HepG2 (cell line): ENCODE results near the gene NFKB2. TPM values are rescaled to one million over a fixed set of nuclear protein-coding genes. Genes with fewer than 3 reads are reported as not detected.

ENCODE experiments used
- ATRX ChIP-seq: sonication (generic); formaldehyde crosslinking; IDR thresholded peaks from 2 replicates; pipeline ENCODE4 v1.4.0; 2020; ENCODE audit warnings: missing genetic modification reagents, borderline replicate concordance
- HNF1B ChIP-seq: sonication (generic); formaldehyde crosslinking; IDR thresholded peaks from 2 replicates; pipeline ENCODE4 v1.5.1; 2020; ENCODE audit warnings: mild to moderate bottlenecking, moderate library complexity, missing genetic modification reagents
- KDM2A ChIP-seq: sonication (generic); formaldehyde crosslinking; IDR thresholded peaks from 2 replicates; pipeline ENCODE4 v1.4.0; 2020; ENCODE audit warnings: low read depth, missing genetic modification reagents, borderline replicate concordance
- NFIB ChIP-seq: sonication (generic); formaldehyde crosslinking; IDR thresholded peaks from 2 replicates; pipeline ENCODE4 v1.9.0; 2021; ENCODE audit warnings: missing genetic modification reagents, mild to moderate bottlenecking, borderline replicate concordance
- NFKB2 ChIP-seq: sonication (generic); formaldehyde crosslinking; IDR thresholded peaks from 2 replicates; pipeline ENCODE4 v1.4.0; 2020; ENCODE audit warnings: missing genetic modification reagents, borderline replicate concordance
- PAF1 ChIP-seq: IDR thresholded peaks from 2 replicates; pipeline ENCODE4 v1.6.1; 2016; ENCODE audit warnings: missing genetic modification reagents, missing compliant biosample characterization
- PAWR ChIP-seq: sonication (generic); formaldehyde crosslinking; IDR thresholded peaks from 2 replicates; pipeline ENCODE4 v1.4.0; 2020; ENCODE audit warnings: missing genetic modification reagents, mild to moderate bottlenecking, borderline replicate concordance
- PAX8 ChIP-seq: sonication (generic); formaldehyde crosslinking; IDR thresholded peaks from 2 replicates; pipeline ENCODE4 v1.8.0; 2022; ENCODE audit warnings: mild to moderate bottlenecking, missing genetic modification reagents, borderline replicate concordance
- POGZ ChIP-seq: sonication (generic); formaldehyde crosslinking; IDR thresholded peaks from 2 replicates; pipeline ENCODE4 v1.4.0; 2020; ENCODE audit warnings: mild to moderate bottlenecking, missing genetic modification reagents
- SIN3B ChIP-seq: fragments of 150-350 bp; IDR thresholded peaks from 2 replicates; pipeline ENCODE4 v1.6.1; 2014; ENCODE audit warnings: low read length
- SP5 ChIP-seq: IDR thresholded peaks from 2 replicates; pipeline ENCODE4 v1.6.1; 2016; ENCODE audit warnings: low read depth, borderline replicate concordance
- TAF1 ChIP-seq: sonication (generic); formaldehyde crosslinking; IDR thresholded peaks from 2 replicates; pipeline ENCODE4 v1.4.0; 2020; ENCODE audit warnings: missing genetic modification reagents
- ZNF276 ChIP-seq: sonication (generic); formaldehyde crosslinking; IDR thresholded peaks from 2 replicates; pipeline ENCODE4 v1.4.0; 2020; ENCODE audit warnings: mild to moderate bottlenecking, low read depth, missing genetic modification reagents
- ZNF292 ChIP-seq: sonication (generic); formaldehyde crosslinking; IDR thresholded peaks from 2 replicates; pipeline ENCODE4 v1.8.1; 2022; ENCODE audit warnings: mild to moderate bottlenecking, low read depth, missing genetic modification reagents, borderline replicate concordance
- ZNF354B ChIP-seq: sonication (generic); formaldehyde crosslinking; IDR thresholded peaks from 2 replicates; pipeline ENCODE4 v1.8.0; 2022; ENCODE audit warnings: mild to moderate bottlenecking, missing genetic modification reagents
- polyA plus RNA-seq, 8 experiments: library from polyadenylated mRNA; depleted of rRNA in 3 of 8; stranded (reverse) in 7 of 8; unstranded in 1 of 8; fragments of >200 nt; fragmentation: Illumina TruSeq in 4 of 8; extraction: Trizol in 4 of 8; gene quantifications; 2 replicates each; pipeline versions ENCODE4 v1.2.1 to v1.2.3, GENCODE V29; 2011 to 2016; ENCODE audit warnings: low read depth in 4 of 8, missing spikeins in 1 of 8, mixed read lengths in 1 of 8; ENCODE audit not compliant: insufficient read depth in 1 of 8
- total RNA-seq, 5 experiments: library from RNA; depleted of rRNA; stranded (reverse); fragments of >200 nt; fragmentation: Illumina TruSeq; extraction: Trizol; gene quantifications; 2 replicates each; pipeline ENCODE4 v1.2.3, GENCODE V29; 2016; ENCODE audit warnings: low read depth in 1 of 5
- TF ChIP-seq, protein P1 (sequence below): sonication (generic); formaldehyde crosslinking; IDR thresholded peaks from 2 replicates; pipeline ENCODE4 v1.4.0; 2020; ENCODE audit warnings: missing genetic modification reagents, borderline replicate concordance
- TF ChIP-seq, protein P2 (sequence below): sonication (generic); formaldehyde crosslinking; conservative IDR thresholded peaks from 2 replicates; pipeline ENCODE4 v1.4.0; 2020; ENCODE audit warnings: mild to moderate bottlenecking, missing genetic modification reagents, moderate library complexity

The NFKB2 gene
- total and polyA plus RNA-seq, 2 of the 13 experiments (the other 11 are each of a cell fraction or from before 2014, with no cell fraction given), result 7.7 to 12.5 TPM

GRCh38 chr10:102395400-102396316, at the start of gene NFKB2 (continued):
- TF ChIP-seq HNF1B (CRISPR knock-in tag) (peak; percentile 33; the same call in 1 of the 2 replicates), POGZ (CRISPR knock-in tag) (0 out of 2 replicates have a peak, but pooled peaks have one; percentile 33), SIN3B (no peak), NFKB2 (no peak), ZNF354B (no peak), PAF1 (CRISPR knock-in tag) (no peak), SP5 (CRISPR knock-in tag) (peak; percentile 43; the same call in 1 of the 2 replicates), PAX8 (CRISPR knock-in tag) (no peak), NFIB (no peak), ATRX (no peak), ZNF276 (no peak; the same call in 1 of the 2 replicates), KDM2A (CRISPR knock-in tag) (peak; percentile 48), ZNF292 (no peak; the same call in 1 of the 2 replicates), TAF1 (CRISPR knock-in tag) (0 out of 2 replicates have a peak, but pooled peaks have one; percentile 20), PAWR (CRISPR knock-in tag) (no peak)
- TF ChIP-seq, protein P1, sequence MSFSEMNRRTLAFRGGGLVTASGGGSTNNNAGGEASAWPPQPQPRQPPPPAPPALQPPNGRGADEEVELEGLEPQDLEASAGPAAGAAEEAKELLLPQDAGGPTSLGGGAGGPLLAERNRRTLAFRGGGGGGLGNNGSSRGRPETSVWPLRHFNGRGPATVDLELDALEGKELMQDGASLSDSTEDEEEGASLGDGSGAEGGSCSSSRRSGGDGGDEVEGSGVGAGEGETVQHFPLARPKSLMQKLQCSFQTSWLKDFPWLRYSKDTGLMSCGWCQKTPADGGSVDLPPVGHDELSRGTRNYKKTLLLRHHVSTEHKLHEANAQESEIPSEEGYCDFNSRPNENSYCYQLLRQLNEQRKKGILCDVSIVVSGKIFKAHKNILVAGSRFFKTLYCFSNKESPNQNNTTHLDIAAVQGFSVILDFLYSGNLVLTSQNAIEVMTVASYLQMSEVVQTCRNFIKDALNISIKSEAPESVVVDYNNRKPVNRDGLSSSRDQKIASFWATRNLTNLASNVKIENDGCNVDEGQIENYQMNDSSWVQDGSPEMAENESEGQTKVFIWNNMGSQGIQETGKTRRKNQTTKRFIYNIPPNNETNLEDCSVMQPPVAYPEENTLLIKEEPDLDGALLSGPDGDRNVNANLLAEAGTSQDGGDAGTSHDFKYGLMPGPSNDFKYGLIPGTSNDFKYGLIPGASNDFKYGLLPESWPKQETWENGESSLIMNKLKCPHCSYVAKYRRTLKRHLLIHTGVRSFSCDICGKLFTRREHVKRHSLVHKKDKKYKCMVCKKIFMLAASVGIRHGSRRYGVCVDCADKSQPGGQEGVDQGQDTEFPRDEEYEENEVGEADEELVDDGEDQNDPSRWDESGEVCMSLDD (CRISPR knock-in tag), result no peak
- TF ChIP-seq, protein P2, sequence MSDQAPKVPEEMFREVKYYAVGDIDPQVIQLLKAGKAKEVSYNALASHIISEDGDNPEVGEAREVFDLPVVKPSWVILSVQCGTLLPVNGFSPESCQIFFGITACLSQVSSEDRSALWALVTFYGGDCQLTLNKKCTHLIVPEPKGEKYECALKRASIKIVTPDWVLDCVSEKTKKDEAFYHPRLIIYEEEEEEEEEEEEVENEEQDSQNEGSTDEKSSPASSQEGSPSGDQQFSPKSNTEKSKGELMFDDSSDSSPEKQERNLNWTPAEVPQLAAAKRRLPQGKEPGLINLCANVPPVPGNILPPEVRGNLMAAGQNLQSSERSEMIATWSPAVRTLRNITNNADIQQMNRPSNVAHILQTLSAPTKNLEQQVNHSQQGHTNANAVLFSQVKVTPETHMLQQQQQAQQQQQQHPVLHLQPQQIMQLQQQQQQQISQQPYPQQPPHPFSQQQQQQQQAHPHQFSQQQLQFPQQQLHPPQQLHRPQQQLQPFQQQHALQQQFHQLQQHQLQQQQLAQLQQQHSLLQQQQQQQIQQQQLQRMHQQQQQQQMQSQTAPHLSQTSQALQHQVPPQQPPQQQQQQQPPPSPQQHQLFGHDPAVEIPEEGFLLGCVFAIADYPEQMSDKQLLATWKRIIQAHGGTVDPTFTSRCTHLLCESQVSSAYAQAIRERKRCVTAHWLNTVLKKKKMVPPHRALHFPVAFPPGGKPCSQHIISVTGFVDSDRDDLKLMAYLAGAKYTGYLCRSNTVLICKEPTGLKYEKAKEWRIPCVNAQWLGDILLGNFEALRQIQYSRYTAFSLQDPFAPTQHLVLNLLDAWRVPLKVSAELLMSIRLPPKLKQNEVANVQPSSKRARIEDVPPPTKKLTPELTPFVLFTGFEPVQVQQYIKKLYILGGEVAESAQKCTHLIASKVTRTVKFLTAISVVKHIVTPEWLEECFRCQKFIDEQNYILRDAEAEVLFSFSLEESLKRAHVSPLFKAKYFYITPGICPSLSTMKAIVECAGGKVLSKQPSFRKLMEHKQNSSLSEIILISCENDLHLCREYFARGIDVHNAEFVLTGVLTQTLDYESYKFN (CRISPR knock-in tag), result no peak
